ENCODE measurements around the gene FLCN. TPM values are rescaled to one million over a fixed set of nuclear protein-coding genes. Genes with fewer than 3 reads are reported as not detected.
A peak's percentile ranks its signal among the peaks of the same experiment; 100 is the strongest.
"Not testable (repeated sequence)": the region's sequence is repeated elsewhere in the genome, so short reads cannot be mapped to it uniquely, and the experiment has no call there.

FLCN gene
- total RNA-seq, 1 experiment from 2014 or later: 22.7 TPM

DNA sequence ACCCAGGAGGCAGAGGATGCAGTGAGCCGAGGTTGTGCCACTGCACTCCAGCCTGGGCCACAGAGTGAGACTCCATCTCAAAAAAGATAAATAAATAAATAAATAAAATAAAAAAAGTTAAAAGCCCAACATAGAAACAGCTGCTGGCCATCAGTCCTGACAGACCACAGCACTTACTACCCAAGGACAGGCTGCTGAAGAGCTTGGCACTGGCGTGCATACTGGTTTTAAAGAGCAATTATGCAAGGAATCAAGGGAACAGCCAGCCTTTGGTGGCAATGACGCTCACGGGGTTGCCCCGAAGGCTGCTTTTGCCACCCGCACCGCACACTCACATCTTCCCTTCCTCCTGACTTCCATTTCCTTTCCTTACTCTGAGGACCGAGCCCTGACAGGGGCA lies 35.1 kb downstream of the FLCN start:
- Histone ChIP-seq H3K9me3 (no peaks in the 10 kb centered on the region), H3K4me3 (no peak overlapping the region), H3K36me3 (peaks cover 9% of the 10 kb centered on the region), H3K27me3 (no peaks in the 10 kb centered on the region)
- no peak for DNase-seq

- no peaks in the 10 kb centered on the region for H3K9me3 ChIP-seq
- no peak for DNase-seq
- no peaks in the 10 kb centered on the region for H3K27me3 ChIP-seq
- H3K36me3 ChIP-seq: peaks cover 9% of the 10 kb centered on the region
- no peak overlapping the region for H3K4me3 ChIP-seq
Observed at GRCh38 chr17:17201271-17201670, 35.7 kb downstream of the FLCN start.

GRCh38 chr17:17200831-17201230 lies 36.1 kb downstream of the FLCN start:
- Histone ChIP-seq H3K4me3 (no peak overlapping the region), H3K9me3 (no peaks in the 10 kb centered on the region), H3K27me3 (no peaks in the 10 kb centered on the region), H3K36me3 (peaks cover 9% of the 10 kb centered on the region)
- DNase-seq: no peak

GRCh38 chr17:17200311-17200710 lies 36.7 kb downstream of the FLCN start:
- no peak for DNase-seq
- Histone ChIP-seq H3K4me3 (no peak overlapping the region), H3K27me3 (no peaks in the 10 kb centered on the region), H3K9me3 (no peaks in the 10 kb centered on the region), H3K36me3 (peaks cover 9% of the 10 kb centered on the region)

- DNase-seq: no peak
- Histone ChIP-seq H3K4me3 (no peak overlapping the region), H3K36me3 (peaks cover 9% of the 10 kb centered on the region), H3K9me3 (no peaks in the 10 kb centered on the region), H3K27me3 (no peaks in the 10 kb centered on the region)
Observed at GRCh38 chr17:17198281-17198680, 38.7 kb downstream of the FLCN start.

GRCh38 chr17:17196776-17197175 lies 40.2 kb downstream of the FLCN start:
- no peak overlapping the region for H3K4me3 ChIP-seq
- no peaks in the 10 kb centered on the region for H3K27me3 ChIP-seq
- peaks cover 6% of the 10 kb centered on the region for H3K36me3 ChIP-seq
- H3K9me3 ChIP-seq: no peaks in the 10 kb centered on the region
- DNase-seq: no peak

GRCh38 chr17:17195466-17195865 lies 41.5 kb downstream of the FLCN start:
- DNase-seq, H3K4me3 ChIP-seq, H3K27me3 ChIP-seq, H3K9me3 ChIP-seq, H3K36me3 ChIP-seq: not testable (repeated sequence)

- DNase-seq: no peak
- no peaks in the 10 kb centered on the region for H3K27me3 ChIP-seq
Observed at GRCh38 chr17:17191961-17192381, 45.0 kb downstream of the FLCN start.

DNA sequence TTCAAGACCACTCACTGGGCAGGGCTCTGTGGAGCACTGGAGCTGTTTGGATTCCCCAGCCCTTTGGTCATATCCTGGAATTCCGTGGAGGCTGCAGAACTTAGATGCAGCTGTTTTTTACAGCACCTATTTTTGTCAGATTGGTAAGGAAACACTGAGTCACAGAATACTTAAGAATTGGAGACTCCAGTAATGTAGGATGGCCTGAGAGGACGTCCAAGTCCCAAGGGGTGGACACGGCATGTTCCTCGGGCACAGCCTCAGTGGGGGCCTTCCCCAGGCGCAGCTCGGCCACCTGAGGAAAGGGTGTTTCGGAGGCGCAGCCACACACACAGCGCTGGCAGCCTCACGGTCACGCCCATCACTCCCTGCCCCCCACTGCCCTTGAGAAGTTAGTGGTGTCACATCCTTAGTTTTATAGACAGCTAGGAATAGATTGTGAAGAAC lies 45.6 kb downstream of the FLCN start:
- Histone ChIP-seq H3K9me3 (no peaks in the 10 kb centered on the region), H3K36me3 (no peaks in the 10 kb centered on the region), H3K4me3 (no peak overlapping the region), H3K27me3 (no peaks in the 10 kb centered on the region)
- DNase-seq: peak; percentile 55

More at GRCh38 chr17:17191961-17192381, 45.0 kb downstream of the FLCN start:
- no peaks in the 10 kb centered on the region for H3K9me3 ChIP-seq
- H3K4me3 ChIP-seq: no peak overlapping the region
- no peaks in the 10 kb centered on the region for H3K36me3 ChIP-seq

DNA sequence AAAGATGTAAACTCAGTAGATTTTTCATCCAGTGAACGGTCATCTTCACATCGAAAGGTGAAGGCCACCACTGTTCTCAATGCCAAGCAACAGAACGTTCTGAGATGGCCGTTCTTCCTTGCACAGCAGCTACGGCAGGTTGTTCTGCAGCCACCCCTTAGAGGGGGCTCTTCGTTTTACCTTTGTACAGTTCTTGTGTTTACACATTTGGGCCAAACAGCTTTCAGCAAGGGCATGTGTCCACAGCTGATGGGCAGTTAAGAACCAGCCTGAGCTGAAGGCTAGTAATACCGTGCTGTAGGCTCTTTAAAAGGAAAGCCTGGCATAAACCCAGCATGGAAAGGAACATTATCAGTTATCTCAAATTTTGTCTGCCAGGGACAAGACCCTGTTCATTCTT lies 46.8 kb downstream of the FLCN start:
- Histone ChIP-seq H3K4me3 (no peak overlapping the region), H3K36me3 (no peaks in the 10 kb centered on the region), H3K27me3 (no peaks in the 10 kb centered on the region), H3K9me3 (no peaks in the 10 kb centered on the region)
- DNase-seq: no peak

- Histone ChIP-seq H3K9me3 (no peaks in the 10 kb centered on the region), H3K27me3 (no peaks in the 10 kb centered on the region), H3K4me3 (no peak overlapping the region), H3K36me3 (no peaks in the 10 kb centered on the region)
- no peak for DNase-seq
Observed at GRCh38 chr17:17189559-17189958, 47.4 kb downstream of the FLCN start.

DNA sequence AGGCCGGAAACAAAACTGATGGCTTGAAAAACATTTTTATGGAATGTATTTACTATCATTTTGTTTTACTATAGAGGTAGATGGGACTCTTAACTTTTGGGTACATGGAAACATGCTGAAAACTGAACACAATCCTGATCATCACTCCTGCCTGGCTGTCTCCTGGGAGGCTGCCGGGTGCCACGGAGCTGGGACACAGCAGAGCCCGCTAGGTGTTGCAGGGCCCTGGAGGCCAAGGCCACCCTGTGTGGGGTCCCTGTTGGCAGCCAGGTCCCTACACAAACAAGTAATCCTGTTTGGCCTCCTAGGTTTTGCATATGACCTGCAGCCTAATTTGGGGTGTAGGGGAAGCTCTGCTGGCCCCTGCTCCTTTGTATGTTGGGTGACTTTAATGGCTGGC lies 48.4 kb downstream of the FLCN start:
- Histone ChIP-seq H3K9me3 (no peaks in the 10 kb centered on the region), H3K36me3 (no peaks in the 10 kb centered on the region), H3K4me3 (no peak overlapping the region), H3K27me3 (no peaks in the 10 kb centered on the region)
- DNase-seq: no peak

DNA sequence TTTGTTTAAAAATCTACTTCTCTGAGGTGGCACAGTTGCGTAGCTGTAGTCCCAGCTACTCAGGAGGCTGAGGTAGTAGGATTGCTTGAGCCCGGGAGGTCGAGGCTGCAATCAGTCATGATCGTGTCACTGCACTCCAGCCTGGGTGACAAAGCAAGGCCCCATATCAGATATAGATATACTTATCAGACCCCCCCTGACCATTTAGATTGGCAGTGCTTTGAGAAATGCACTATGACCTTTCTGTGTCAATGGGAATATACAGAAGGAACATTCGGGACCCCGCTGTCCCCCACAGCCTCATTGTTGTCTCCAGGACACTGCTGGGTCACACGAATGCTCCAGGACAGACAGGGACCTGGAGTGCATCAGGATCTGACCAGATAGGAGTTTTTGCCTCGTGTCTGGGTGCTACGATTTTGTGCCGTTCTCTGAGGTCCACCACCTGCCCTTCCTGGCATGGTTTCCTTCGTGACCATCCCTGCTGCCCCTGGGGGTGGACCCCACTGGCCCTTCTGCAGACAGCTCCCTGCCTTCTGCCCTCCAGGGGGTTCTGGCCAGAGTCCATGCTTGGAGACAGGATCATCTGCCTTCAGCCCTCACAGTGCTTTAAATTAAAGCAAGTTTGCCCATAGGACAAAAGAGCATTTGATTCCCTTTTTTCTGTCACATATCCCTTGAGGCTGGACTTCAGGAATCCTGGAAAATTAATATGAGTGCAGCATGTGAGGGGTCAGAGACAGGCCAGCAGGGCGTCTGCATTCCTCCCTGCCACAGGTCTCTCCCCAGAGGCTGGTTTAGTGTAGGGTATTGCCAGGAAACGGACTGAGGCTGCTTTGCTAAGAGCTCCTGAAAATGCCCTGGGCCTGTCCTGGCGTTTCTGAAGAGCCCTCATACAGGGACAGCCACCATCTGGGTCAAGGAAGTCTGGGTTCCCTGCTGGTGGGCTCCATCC lies 50.1 kb downstream of the FLCN start:
- no peaks in the 10 kb centered on the region for H3K9me3 ChIP-seq
- no peaks in the 10 kb centered on the region; the same call in 1 of the 2 replicates for H3K36me3 ChIP-seq
- no peak overlapping the region for H3K4me3 ChIP-seq
- no peak for DNase-seq
- H3K27me3 ChIP-seq: no peaks in the 10 kb centered on the region

DNA sequence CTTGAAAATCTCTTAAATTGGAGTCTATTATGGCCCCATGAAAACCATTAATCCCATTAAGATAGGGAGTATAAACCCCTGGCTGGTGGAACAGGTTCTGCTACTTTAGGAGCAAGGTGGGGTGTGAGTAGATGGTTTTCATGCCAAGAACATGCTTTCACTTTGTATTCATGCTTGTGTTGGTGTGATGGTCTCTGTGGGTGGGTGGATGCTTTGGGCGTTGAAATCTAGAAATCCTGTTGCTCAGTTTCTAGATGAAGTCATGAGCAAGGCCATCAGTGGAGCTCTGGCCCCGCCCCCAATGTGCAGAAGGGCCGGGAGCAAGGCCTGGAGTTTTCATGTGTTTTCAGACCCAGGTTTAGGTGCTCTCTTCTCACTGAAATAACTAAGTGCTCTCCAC lies 50.9 kb downstream of the FLCN start:
- H3K36me3 ChIP-seq: no peaks in the 10 kb centered on the region; the same call in 1 of the 2 replicates
- no peak overlapping the region for H3K4me3 ChIP-seq
- no peaks in the 10 kb centered on the region for H3K9me3 ChIP-seq
- H3K27me3 ChIP-seq: no peaks in the 10 kb centered on the region
- no peak for DNase-seq

- H3K36me3 ChIP-seq, DNase-seq, H3K9me3 ChIP-seq, H3K27me3 ChIP-seq, H3K4me3 ChIP-seq: not testable (repeated sequence)
Observed at GRCh38 chr17:17184985-17185757, 51.8 kb downstream of the FLCN start.

- no peaks in the 10 kb centered on the region for H3K27me3 ChIP-seq
- peaks cover 5% of the 10 kb centered on the region; the same call in 1 of the 2 replicates for H3K36me3 ChIP-seq
- DNase-seq: no peak
- no peak overlapping the region for H3K4me3 ChIP-seq
- no peaks in the 10 kb centered on the region for H3K9me3 ChIP-seq
Observed at GRCh38 chr17:17183744-17184143, 53.2 kb downstream of the FLCN start.

- Histone ChIP-seq H3K27me3 (no peaks in the 10 kb centered on the region), H3K4me3 (no peak overlapping the region), H3K36me3 (peaks cover 5% of the 10 kb centered on the region; the same call in 1 of the 2 replicates), H3K9me3 (no peaks in the 10 kb centered on the region)
- DNase-seq: no peak
Observed at GRCh38 chr17:17182598-17183136, 54.3 kb downstream of the FLCN start.

Data from MG63 (cell line).